HEK293 (cell line): Measurements from ENCODE around the gene NDST1.
A peak's percentile ranks its signal among the peaks of the same experiment; 100 is the strongest.

Source experiments
- CTCF ChIA-PET: fragments of 350-600 bp; formaldehyde crosslinking; extraction: SDS; loops from one replicate; lab custom pipeline; 2021; ENCODE audit warnings: antibody characterized with exemption; lab: Yijun Ruan, JAX
- POLR2A ChIA-PET: fragments of 300-600 bp; formaldehyde crosslinking; extraction: SDS; loops from one replicate; lab custom pipeline; 2020; ENCODE audit warnings: antibody characterized with exemption, inconsistent platforms; lab: Yijun Ruan, JAX
- H3K27ac ChIP-seq: fragments of 200-500 bp; sonication (Bioruptor generic); 2 replicates; pipeline ENCODE4 v1.5.1; 2014; ENCODE audit warnings: low read depth, low read length, control low read depth, inconsistent platforms; ENCODE audit errors: extremely low read depth
- H3K36me3 ChIP-seq, 2 experiments: fragments of 200-500 bp in 1 of 2; sonication (Bioruptor generic) in 1 of 2; 1 replicate in 1 of 2; 2 replicates in 1 of 2; pipeline ENCODE4 v1.5.1; 2014 to 2017; ENCODE audit warnings: inconsistent platforms in 2 of 2, low read length in 2 of 2; ENCODE audit not compliant: control insufficient read depth in 2 of 2, insufficient read depth in 1 of 2
- H3K4me1 ChIP-seq: fragments of 200-500 bp; sonication (Bioruptor generic); 2 replicates; pipeline ENCODE4 v1.5.1; 2014; ENCODE audit warnings: mild to moderate bottlenecking, low read length, inconsistent platforms; ENCODE audit not compliant: control insufficient read depth, insufficient read depth
- H3K4me3 ChIP-seq: 2 replicates; pipeline ENCODE4 v1.5.1; 2011; ENCODE audit warnings: low read depth, mild to moderate bottlenecking, control low read depth, low read length, moderate library complexity
- H3K9me3 ChIP-seq: fragments of 200-500 bp; sonication (Bioruptor generic); 2 replicates; pipeline ENCODE4 v1.5.1; 2014; ENCODE audit warnings: low read depth, low read length, inconsistent platforms; ENCODE audit not compliant: control insufficient read depth, insufficient read depth
- KLF1 ChIP-seq: fragments of 450-650 bp; formaldehyde crosslinking; IDR thresholded peaks from 2 replicates; pipeline ENCODE4 v1.5.1; 2016; ENCODE audit warnings: missing biosample characterization, missing genetic modification characterization
- ZIC2 ChIP-seq: fragments of 450-650 bp; formaldehyde crosslinking; IDR thresholded peaks from 2 replicates; pipeline ENCODE4 v1.5.1; 2016; ENCODE audit warnings: missing biosample characterization, missing genetic modification characterization
- ZNF112 ChIP-seq: fragments of 450-650 bp; formaldehyde crosslinking; IDR thresholded peaks from 2 replicates; pipeline ENCODE4 v1.5.0; 2017; ENCODE audit warnings: missing biosample characterization, missing genetic modification characterization
- ZNF114 ChIP-seq: fragments of 450-650 bp; formaldehyde crosslinking; IDR thresholded peaks from 2 replicates; pipeline ENCODE4 v1.5.0; 2017; ENCODE audit warnings: missing biosample characterization, missing genetic modification characterization
- ZNF16 ChIP-seq: fragments of 450-650 bp; formaldehyde crosslinking; IDR thresholded peaks from 2 replicates; pipeline ENCODE4 v1.5.1; 2016; ENCODE audit warnings: low read depth, missing biosample characterization, missing genetic modification characterization
- ZNF169 ChIP-seq: fragments of 450-650 bp; formaldehyde crosslinking; IDR thresholded peaks from 2 replicates; pipeline ENCODE4 v1.5.1; 2016; ENCODE audit warnings: missing biosample characterization, missing genetic modification characterization
- ZNF280D ChIP-seq: fragments of 450-650 bp; formaldehyde crosslinking; IDR thresholded peaks from 2 replicates; pipeline ENCODE4 v1.5.1; 2016; ENCODE audit warnings: missing biosample characterization, missing genetic modification characterization
- ZNF354C ChIP-seq: fragments of 450-650 bp; formaldehyde crosslinking; IDR thresholded peaks from 2 replicates; pipeline ENCODE4 v1.5.1; 2016; ENCODE audit warnings: missing biosample characterization, missing genetic modification characterization, low read depth, borderline replicate concordance
- ZNF398 ChIP-seq: fragments of 450-650 bp; formaldehyde crosslinking; IDR thresholded peaks from 2 replicates; pipeline ENCODE4 v1.5.1; 2017; ENCODE audit warnings: missing biosample characterization, missing genetic modification characterization
- ZNF404 ChIP-seq: fragments of 450-650 bp; formaldehyde crosslinking; IDR thresholded peaks from 2 replicates; pipeline ENCODE4 v1.5.1; 2017; ENCODE audit warnings: missing biosample characterization, missing genetic modification characterization
- ZNF473 ChIP-seq: fragments of 450-650 bp; formaldehyde crosslinking; IDR thresholded peaks from 2 replicates; pipeline ENCODE4 v1.5.1; 2017; ENCODE audit warnings: missing biosample characterization, missing genetic modification characterization
- ZNF530 ChIP-seq: fragments of 450-650 bp; formaldehyde crosslinking; IDR thresholded peaks from 2 replicates; pipeline ENCODE4 v1.5.1; 2016; ENCODE audit warnings: low read depth, missing biosample characterization, missing genetic modification characterization
- ZNF560 ChIP-seq: fragments of 450-650 bp; formaldehyde crosslinking; IDR thresholded peaks from 2 replicates; pipeline ENCODE4 v1.5.1; 2017; ENCODE audit warnings: missing biosample characterization, missing genetic modification characterization, borderline replicate concordance
- ZNF623 ChIP-seq: fragments of 450-650 bp; formaldehyde crosslinking; IDR thresholded peaks from 2 replicates; pipeline ENCODE4 v1.5.1; 2016; ENCODE audit warnings: missing biosample characterization, missing genetic modification characterization
- ZNF664 ChIP-seq: fragments of 450-650 bp; formaldehyde crosslinking; IDR thresholded peaks from 2 replicates; pipeline ENCODE4 v1.5.1; 2016; ENCODE audit warnings: missing biosample characterization, missing genetic modification characterization
- ZNF677 ChIP-seq: fragments of 450-650 bp; IDR thresholded peaks from 2 replicates; pipeline ENCODE4 v1.5.0; 2018; ENCODE audit warnings: missing biosample characterization, mild to moderate bottlenecking, missing genetic modification characterization, moderate library complexity
- ZSCAN23 ChIP-seq: fragments of 450-650 bp; formaldehyde crosslinking; IDR thresholded peaks from 2 replicates; pipeline ENCODE4 v1.5.1; 2016; ENCODE audit warnings: missing biosample characterization, missing genetic modification characterization
- ZSCAN4 ChIP-seq: fragments of 450-650 bp; formaldehyde crosslinking; IDR thresholded peaks from 2 replicates; pipeline ENCODE4 v1.5.1; 2017; ENCODE audit warnings: missing biosample characterization, missing genetic modification characterization
- TF ChIP-seq, protein P1 (sequence below): fragments of 450-650 bp; formaldehyde crosslinking; IDR thresholded peaks from 2 replicates; pipeline ENCODE4 v1.5.1; 2017; ENCODE audit warnings: missing biosample characterization, missing genetic modification characterization

The NDST1 gene

DNA sequence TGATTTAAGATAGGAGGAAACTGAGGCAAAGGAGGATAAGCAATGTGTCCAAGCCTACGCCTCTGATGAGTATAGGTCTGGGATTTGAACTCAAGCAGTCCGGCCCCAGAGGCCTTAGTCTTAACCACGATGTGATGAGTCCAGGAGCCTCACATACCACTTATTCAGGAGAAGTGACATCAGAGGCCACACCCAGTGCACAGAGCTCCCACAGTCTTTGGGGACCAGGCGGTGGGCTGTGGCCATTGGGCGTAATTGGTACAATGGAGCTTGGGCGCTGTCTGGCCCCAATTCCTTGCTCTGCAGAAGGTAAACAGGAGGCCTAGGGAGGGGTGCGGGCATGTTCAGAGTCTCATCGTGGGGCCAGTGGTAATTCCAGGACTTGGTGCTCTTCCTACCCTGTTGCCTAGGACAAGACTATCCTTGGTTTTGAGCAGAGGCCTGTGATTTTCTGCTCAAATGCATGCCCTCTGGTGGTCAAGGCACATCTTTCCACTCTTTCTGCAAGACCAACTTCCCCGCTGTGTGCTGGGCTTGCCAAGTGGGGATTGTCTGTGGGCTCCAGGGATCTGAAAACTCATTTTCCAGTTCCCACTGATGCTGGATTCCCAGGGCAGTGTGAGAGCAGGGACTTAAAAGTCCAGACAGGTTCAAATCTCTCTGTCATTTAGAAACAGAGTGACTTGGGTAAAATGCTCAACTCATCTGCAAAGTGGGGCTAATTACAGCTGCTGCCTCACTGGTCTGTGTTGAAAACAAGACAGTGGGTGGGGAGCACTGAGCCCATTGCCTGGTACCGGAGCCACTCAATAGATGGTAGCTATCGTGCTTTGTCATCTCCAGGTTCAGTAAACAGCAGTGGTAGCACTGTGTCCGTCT, 15.8 kb downstream of the NDST1 start (continued):
- TF ChIP-seq ZNF398 (tag by site-specific recombination) (no peak), ZNF112 (tag by site-specific recombination) (no peak), ZNF169 (tag by site-specific recombination) (no peak), ZNF677 (tag by site-specific recombination) (no peak), ZNF280D (tag by site-specific recombination) (no peak)
- TF ChIP-seq, all 188 proteins: peak for 5

GRCh38 chr5:150525163-150525562, 17.2 kb downstream of the NDST1 start:
- Histone ChIP-seq H3K4me3 (no peak overlapping the region), H3K9me3 (no peaks in the 10 kb centered on the region), H3K4me1 (no peaks in the 10 kb centered on the region)
- POLR2A ChIA-PET, result no interaction called here
- TF ChIP-seq ZNF404 (tag by site-specific recombination) (no peak), ZSCAN4 (tag by site-specific recombination) (no peak), ZNF114 (tag by site-specific recombination) (no peak), ZSCAN23 (tag by site-specific recombination) (no peak), ZNF530 (tag by site-specific recombination) (no peak)
- TF ChIP-seq, protein P1, sequence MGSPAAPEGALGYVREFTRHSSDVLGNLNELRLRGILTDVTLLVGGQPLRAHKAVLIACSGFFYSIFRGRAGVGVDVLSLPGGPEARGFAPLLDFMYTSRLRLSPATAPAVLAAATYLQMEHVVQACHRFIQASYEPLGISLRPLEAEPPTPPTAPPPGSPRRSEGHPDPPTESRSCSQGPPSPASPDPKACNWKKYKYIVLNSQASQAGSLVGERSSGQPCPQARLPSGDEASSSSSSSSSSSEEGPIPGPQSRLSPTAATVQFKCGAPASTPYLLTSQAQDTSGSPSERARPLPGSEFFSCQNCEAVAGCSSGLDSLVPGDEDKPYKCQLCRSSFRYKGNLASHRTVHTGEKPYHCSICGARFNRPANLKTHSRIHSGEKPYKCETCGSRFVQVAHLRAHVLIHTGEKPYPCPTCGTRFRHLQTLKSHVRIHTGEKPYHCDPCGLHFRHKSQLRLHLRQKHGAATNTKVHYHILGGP (tag by site-specific recombination), result no peak
- TF ChIP-seq, all 188 proteins: peak for 0
- CTCF ChIA-PET, result interaction anchor here (0.9 to 3.6 kb wide), 6 partner anchors 12 to 69 kb away, joined by 3 to 36 read pairs (median 10); no protein-coding TSS in a partner anchor
- peaks cover 0 to 46% of the 10 kb centered on the region in 2 experiments; a peak in 2 of 3 replicates for H3K36me3 ChIP-seq
- no peak overlapping the region for H3K27ac ChIP-seq

DNA sequence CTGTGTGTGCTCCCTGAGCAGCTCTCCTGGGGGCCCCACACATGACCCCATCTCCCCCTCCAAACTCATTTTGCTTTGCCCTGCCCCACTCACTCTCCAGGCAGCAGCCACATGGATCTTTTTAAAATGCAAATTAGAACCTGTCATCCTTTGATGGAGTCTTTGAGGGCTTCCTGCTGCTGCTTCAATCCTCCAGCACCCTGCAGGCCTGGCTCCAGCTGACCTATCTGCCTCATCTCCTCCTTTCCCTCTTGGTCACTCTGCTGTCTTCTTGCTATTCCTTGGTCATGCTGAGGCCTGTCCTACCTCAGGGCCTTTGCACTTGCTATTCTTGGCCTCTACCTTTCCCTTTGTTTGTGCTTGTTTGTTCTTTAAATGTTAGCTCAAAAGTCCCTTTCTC, 17.9 kb downstream of the NDST1 start:
- no peaks in the 10 kb centered on the region for H3K9me3 ChIP-seq
- H3K27ac ChIP-seq, result no peak overlapping the region
- no peaks in the 10 kb centered on the region for H3K4me1 ChIP-seq
- peaks cover 0 to 44% of the 10 kb centered on the region in 2 experiments; a peak in 2 of 3 replicates for H3K36me3 ChIP-seq
- CTCF ChIA-PET, result interaction anchor here (0.6 to 2.6 kb wide), 5 partner anchors 13 to 86 kb away, joined by 3 to 13 read pairs (median 5); no protein-coding TSS in a partner anchor
- no peak overlapping the region for H3K4me3 ChIP-seq
- POLR2A ChIA-PET, result interaction anchor here (0.6 kb wide), 1 partner anchor 117 kb away, joined by 8 read pairs; no protein-coding TSS in a partner anchor
- TF ChIP-seq ZNF664 (tag by site-specific recombination) (no peak), ZNF473 (no peak), ZNF398 (tag by site-specific recombination) (no peak), KLF1 (no peak), ZNF16 (tag by site-specific recombination) (no peak), ZIC2 (tag by site-specific recombination) (peak; percentile 64), ZNF560 (tag by site-specific recombination) (no peak), ZNF354C (tag by site-specific recombination) (no peak), ZNF623 (tag by site-specific recombination) (peak; percentile 95)
- TF ChIP-seq, protein P1 (tag by site-specific recombination), result no peak
